HepG2 (cell line): ENCODE measurements around the gene KANSL3. TPM values are rescaled to one million over a fixed set of nuclear protein-coding genes. Genes with fewer than 3 reads are reported as not detected.

Source experiments
- CBX5 ChIP-seq: sonication (generic); formaldehyde crosslinking; IDR thresholded peaks from 2 replicates; pipeline ENCODE4 v1.4.0; 2020; ENCODE audit warnings: missing genetic modification reagents, borderline replicate concordance
- CEBPG ChIP-seq: IDR thresholded peaks from 2 replicates; pipeline ENCODE4 v1.6.1; 2016
- CERS6 ChIP-seq: sonication (generic); formaldehyde crosslinking; IDR thresholded peaks from 2 replicates; pipeline ENCODE4 v1.5.0; 2020; ENCODE audit warnings: missing genetic modification reagents
- E2F2 ChIP-seq: sonication (generic); formaldehyde crosslinking; IDR thresholded peaks from 2 replicates; pipeline ENCODE4 v1.4.0; 2020; ENCODE audit warnings: missing genetic modification reagents, borderline replicate concordance
- FOXO4 ChIP-seq: sonication (generic); formaldehyde crosslinking; conservative IDR thresholded peaks from 2 replicates; pipeline ENCODE4 v1.8.1; 2023; ENCODE audit warnings: missing genetic modification reagents
- GATAD2A ChIP-seq: IDR thresholded peaks from 2 replicates; pipeline ENCODE4 v1.6.1; 2016
- GPN1 ChIP-seq: sonication (generic); formaldehyde crosslinking; IDR thresholded peaks from 2 replicates; pipeline ENCODE4 v1.5.1; 2020; ENCODE audit warnings: missing genetic modification reagents, borderline replicate concordance
- HNRNPLL ChIP-seq: fragments of 200-400 bp; formaldehyde crosslinking; IDR thresholded peaks from 2 replicates; pipeline ENCODE4 v1.6.1; 2017; ENCODE audit warnings: mild to moderate bottlenecking, low read depth, low read length; ENCODE audit not compliant: poor library complexity, severe bottlenecking
- KMT2B ChIP-seq: IDR thresholded peaks from 2 replicates; pipeline ENCODE4 v1.6.1; 2016; ENCODE audit warnings: missing genetic modification reagents, missing compliant biosample characterization
- MZF1 ChIP-seq: sonication (generic); formaldehyde crosslinking; IDR thresholded peaks from 2 replicates; pipeline ENCODE4 v1.8.1; 2023; ENCODE audit warnings: mild to moderate bottlenecking, missing genetic modification reagents, borderline replicate concordance
- NFE2 ChIP-seq: sonication (generic); formaldehyde crosslinking; IDR thresholded peaks from 2 replicates; pipeline ENCODE4 v1.4.0; 2020; ENCODE audit warnings: missing genetic modification reagents
- NFE2L2 ChIP-seq: fragments of 150-350 bp; IDR thresholded peaks from 2 replicates; pipeline ENCODE4 v1.6.1; 2014; ENCODE audit warnings: low read length
- NFYB ChIP-seq: sonication (generic); formaldehyde crosslinking; IDR thresholded peaks from 2 replicates; pipeline ENCODE4 v1.4.0; 2020; ENCODE audit warnings: missing genetic modification reagents
- PRDM10 ChIP-seq: sonication (generic); formaldehyde crosslinking; IDR thresholded peaks from 2 replicates; pipeline ENCODE4 v1.4.0; 2020; ENCODE audit warnings: low read depth, missing genetic modification reagents
- TCF7 ChIP-seq: sonication (generic); IDR thresholded peaks from 2 replicates; pipeline ENCODE4 v1.6.1; 2016; ENCODE audit warnings: antibody characterized with exemption, low read depth
- TEAD3 ChIP-seq: optimal IDR thresholded peaks from 2 replicates; pipeline ENCODE3; 2016; ENCODE audit warnings: borderline replicate concordance
- ZBTB7A ChIP-seq: sonication (generic); formaldehyde crosslinking; IDR thresholded peaks from 2 replicates; pipeline ENCODE4 v1.8.0; 2022; ENCODE audit warnings: mild to moderate bottlenecking, missing genetic modification reagents
- ZMYM2 ChIP-seq: sonication (generic); formaldehyde crosslinking; IDR thresholded peaks from 2 replicates; pipeline ENCODE4 v1.8.0; 2022; ENCODE audit warnings: mild to moderate bottlenecking, missing genetic modification reagents
- ZNF24 ChIP-seq: fragments of 450-650 bp; IDR thresholded peaks from 2 replicates; pipeline ENCODE4 v1.6.1; 2017; ENCODE audit warnings: antibody characterized with exemption, mild to moderate bottlenecking
- ZNF350 ChIP-seq: sonication (generic); formaldehyde crosslinking; IDR thresholded peaks from 2 replicates; pipeline ENCODE4 v1.4.0; 2020; ENCODE audit warnings: mild to moderate bottlenecking, low read depth, missing genetic modification reagents, borderline replicate concordance
- ZNF354B ChIP-seq: sonication (generic); formaldehyde crosslinking; IDR thresholded peaks from 2 replicates; pipeline ENCODE4 v1.8.0; 2022; ENCODE audit warnings: mild to moderate bottlenecking, missing genetic modification reagents
- ZNF768 ChIP-seq: sonication (generic); formaldehyde crosslinking; IDR thresholded peaks from 2 replicates; pipeline ENCODE4 v1.4.0; 2020; ENCODE audit warnings: missing genetic modification reagents
- polyA plus RNA-seq, 8 experiments: library from polyadenylated mRNA; depleted of rRNA in 3 of 8; stranded (reverse) in 7 of 8; unstranded in 1 of 8; fragments of >200 nt; fragmentation: Illumina TruSeq in 4 of 8; extraction: Trizol in 4 of 8; gene quantifications; 2 replicates each; pipeline versions ENCODE4 v1.2.1 to v1.2.3, GENCODE V29; 2011 to 2016; ENCODE audit warnings: low read depth in 4 of 8, missing spikeins in 1 of 8, mixed read lengths in 1 of 8; ENCODE audit not compliant: insufficient read depth in 1 of 8
- total RNA-seq, 5 experiments: library from RNA; depleted of rRNA; stranded (reverse); fragments of >200 nt; fragmentation: Illumina TruSeq; extraction: Trizol; gene quantifications; 2 replicates each; pipeline ENCODE4 v1.2.3, GENCODE V29; 2016; ENCODE audit warnings: low read depth in 1 of 5

KANSL3 gene
- total and polyA plus RNA-seq, 2 of the 13 experiments (the other 11 are each of a cell fraction or from before 2014, with no cell fraction given) = 20.8 to 37.3 TPM

DNA sequence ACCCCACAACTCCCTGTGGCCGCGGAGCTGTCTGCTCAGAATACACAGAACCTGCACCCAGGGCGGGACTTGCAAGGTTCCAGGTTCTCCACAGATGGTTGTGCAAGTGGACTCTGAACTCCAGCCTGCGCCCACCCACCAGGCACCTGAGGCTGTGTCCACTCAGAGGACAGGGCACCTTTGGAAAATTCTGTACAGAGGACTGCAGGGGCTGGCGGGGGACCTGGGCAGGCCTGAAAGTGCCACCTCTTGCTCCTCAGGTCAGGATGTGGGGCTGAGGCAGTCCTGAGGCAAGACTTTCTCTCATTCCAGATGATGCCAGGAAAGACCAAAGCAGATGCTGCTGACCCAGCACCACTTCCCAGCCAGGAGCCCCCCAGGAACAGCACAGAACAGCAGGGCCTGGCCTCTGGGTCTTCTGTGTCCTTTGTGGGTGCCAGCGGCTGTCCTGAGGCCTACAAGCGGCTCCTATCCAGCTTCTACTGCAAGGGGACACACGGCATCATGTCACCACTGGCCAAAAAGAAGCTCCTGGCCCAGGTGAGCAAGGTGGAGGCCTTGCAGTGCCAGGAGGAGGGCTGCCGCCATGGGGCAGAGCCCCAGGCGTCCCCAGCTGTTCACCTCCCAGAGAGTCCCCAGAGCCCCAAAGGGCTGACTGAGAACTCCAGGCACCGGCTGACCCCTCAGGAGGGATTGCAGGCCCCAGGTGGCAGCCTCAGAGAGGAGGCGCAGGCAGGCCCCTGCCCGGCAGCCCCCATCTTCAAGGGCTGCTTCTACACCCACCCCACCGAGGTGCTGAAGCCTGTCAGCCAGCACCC lies 87.1 kb downstream of the KANSL3 start (continued):
- TF ChIP-seq PRDM10 (0 out of 2 replicates have a peak, but pooled peaks have one; percentile 20), CERS6 (no peak), CEBPG (peak; percentile 74), ZNF24 (no peak), NFE2L2 (no peak), ZNF354B (CRISPR knock-in tag) (no peak), NFYB (no peak), ZMYM2 (CRISPR knock-in tag) (no peak), ZNF768 (no peak), ZNF350 (CRISPR knock-in tag) (0 out of 2 replicates have a peak, but pooled peaks have one; percentile 12), E2F2 (no peak), HNRNPLL (no peak), GPN1 (CRISPR knock-in tag) (no peak), ZBTB7A (CRISPR knock-in tag) (peak; percentile 79; the same call in 1 of the 2 replicates), FOXO4 (CRISPR knock-in tag) (0 out of 2 replicates have a peak, but pooled peaks have one; percentile 75), NFE2 (CRISPR knock-in tag) (no peak), KMT2B (CRISPR knock-in tag) (no peak), GATAD2A (CRISPR knock-in tag) (peak; percentile 70), TEAD3 (CRISPR knock-in tag) (no peak), TCF7 (peak; percentile 5; the same call in 1 of the 2 replicates), MZF1 (CRISPR knock-in tag) (no peak), CBX5 (CRISPR knock-in tag) (no peak)
